GM06990 (cell line): ENCODE results near the gene DHRS1.

Experiments used
- DNase-seq: peaks from one replicate; pipeline ENCODE4 v3.0.0-alpha.2; 2011; ENCODE audit not compliant: insufficient read length; ENCODE audit errors: extremely low read depth
- H3K27me3 ChIP-seq: replicated peaks from 2 replicates; pipeline ENCODE4 v1.6.0; 2011; ENCODE audit warnings: low read length; ENCODE audit not compliant: control insufficient read depth, insufficient read depth
- H3K36me3 ChIP-seq: 2 replicates; pipeline ENCODE4 v1.5.1; 2011; ENCODE audit warnings: low read length; ENCODE audit not compliant: control insufficient read depth, insufficient read depth
- H3K4me3 ChIP-seq: replicated peaks from 2 replicates; pipeline ENCODE4 v1.5.1; 2011; ENCODE audit warnings: low read depth, mild to moderate bottlenecking, control low read depth, low read length
- CTCF ChIP-seq: IDR thresholded peaks from 2 replicates; pipeline ENCODE4 v1.5.1; 2011; ENCODE audit warnings: low read length, control low read depth, mild to moderate bottlenecking, inconsistent platforms; ENCODE audit not compliant: insufficient read depth, poor library complexity, severe bottlenecking

Gene DHRS1

GRCh38 chr14:24299255-24300191 lies at the start of gene DHRS1, which contains the start of gene NOP9:
DHRS1 (minus strand) TSS chr14:24299780; CDS start chr14:24299106, 674 bp downstream.
NOP9 (plus strand) TSS chr14:24299850; CDS start chr14:24299955, 105 bp downstream.
- peak; percentile 93 for DNase-seq
- Histone ChIP-seq H3K4me3 (peak within 1 kb of the TSS; percentile 79), H3K27me3 (no peaks in the 10 kb centered on the region), H3K36me3 (peaks cover 26% of the 10 kb centered on the region)
- TF ChIP-seq CTCF = no peak

GRCh38 chr14:24348186-24348585 lies 48.6 kb upstream of the DHRS1 start:
- Histone ChIP-seq H3K4me3 (no peak overlapping the region), H3K36me3 (no peaks in the 10 kb centered on the region), H3K27me3 (no peaks in the 10 kb centered on the region; the same call in 1 of the 2 replicates)
- DNase-seq = no peak
- TF ChIP-seq CTCF = no peak

GRCh38 chr14:24347134-24347533 lies 47.6 kb upstream of the DHRS1 start:
- TF ChIP-seq CTCF = no peak
- H3K4me3 ChIP-seq = no peak overlapping the region
- no peaks in the 10 kb centered on the region for H3K36me3 ChIP-seq
- DNase-seq = no peak
- no peaks in the 10 kb centered on the region; the same call in 1 of the 2 replicates for H3K27me3 ChIP-seq

GRCh38 chr14:24343795-24344660 lies 44.4 kb upstream of the DHRS1 start:
- no peak for DNase-seq
- H3K27me3 ChIP-seq = no peaks in the 10 kb centered on the region

More at GRCh38 chr14:24343795-24344660, 44.4 kb upstream of the DHRS1 start:
- Histone ChIP-seq H3K4me3 (no peak overlapping the region), H3K36me3 (no peaks in the 10 kb centered on the region)
- no peak for TF ChIP-seq CTCF
